RWPE2 (cell line): ENCODE measurements around the gene PHACTR4.
A peak's percentile ranks its signal among the peaks of the same experiment; 100 is the strongest.

ENCODE experiments used
- ATAC-seq: fragments of 200-7000 bp; cut with Tn5 transposase; 3 replicates; pipeline ENCODE4 v1.9.1; 2021; ENCODE audit warnings: low read depth
- DNase-seq: peaks from one replicate; pipeline ENCODE4 v3.0.0-alpha.2; 2020; ENCODE audit warnings: low spot score
- H3K27ac ChIP-seq: fragments of 450-650 bp; 2 replicates; pipeline ENCODE4 v1.5.1; 2017; ENCODE audit warnings: mild to moderate bottlenecking; ENCODE audit not compliant: poor library complexity, severe bottlenecking
- H3K27me3 ChIP-seq: fragments of 250-450 bp; sonication (Bioruptor Pico); 2 replicates; pipeline ENCODE4 v1.5.1; 2021; ENCODE audit warnings: mild to moderate bottlenecking, moderate library complexity; ENCODE audit not compliant: insufficient read depth, poor library complexity, severe bottlenecking
- H3K36me3 ChIP-seq: fragments of 250-450 bp; sonication (Bioruptor Pico); 2 replicates; pipeline ENCODE4 v1.5.1; 2020; ENCODE audit warnings: low read depth, mild to moderate bottlenecking, moderate library complexity
- H3K4me1 ChIP-seq: fragments of 250-450 bp; sonication (Bioruptor Pico); 2 replicates; pipeline ENCODE4 v1.5.1; 2021; ENCODE audit warnings: mild to moderate bottlenecking, moderate library complexity; ENCODE audit not compliant: insufficient read depth, poor library complexity, severe bottlenecking
- H3K4me3 ChIP-seq: fragments of 250-450 bp; sonication (Bioruptor Pico); 2 replicates; pipeline ENCODE4 v1.5.1; 2021; ENCODE audit warnings: mild to moderate bottlenecking, moderate library complexity; ENCODE audit not compliant: severe bottlenecking
- H3K9me3 ChIP-seq: fragments of 250-450 bp; sonication (Bioruptor Pico); 2 replicates; pipeline ENCODE4 v1.5.1; 2021; ENCODE audit warnings: mild to moderate bottlenecking, moderate library complexity; ENCODE audit not compliant: severe bottlenecking
- CTCF ChIP-seq: fragments of 450-650 bp; IDR thresholded peaks from one replicate; pipeline ENCODE4 v1.5.1; 2017; ENCODE audit warnings: mild to moderate bottlenecking, moderate library complexity; ENCODE audit not compliant: poor library complexity, severe bottlenecking

The PHACTR4 gene

DNA sequence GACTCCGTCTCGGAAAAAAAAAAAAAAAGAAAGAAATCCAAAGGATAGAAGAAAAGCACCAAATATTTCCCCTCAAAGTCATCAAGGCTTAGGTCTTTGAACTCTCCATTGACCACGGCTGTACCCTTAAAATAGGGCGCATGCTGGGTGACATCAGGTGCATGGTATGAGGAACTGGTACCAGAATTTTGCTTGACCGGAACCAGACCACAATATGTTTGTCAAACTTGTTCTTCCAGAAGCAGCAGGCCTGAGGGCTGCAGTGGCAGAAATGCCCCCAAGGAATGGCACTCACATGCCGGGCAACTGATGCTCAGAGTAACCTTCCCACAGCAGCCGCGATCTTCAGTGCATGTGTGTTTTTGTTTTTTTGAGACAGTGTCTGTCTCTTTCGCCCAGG lies 157.3 kb downstream of the PHACTR4 start:
- H3K4me3 ChIP-seq, result no peak overlapping the region

DNA sequence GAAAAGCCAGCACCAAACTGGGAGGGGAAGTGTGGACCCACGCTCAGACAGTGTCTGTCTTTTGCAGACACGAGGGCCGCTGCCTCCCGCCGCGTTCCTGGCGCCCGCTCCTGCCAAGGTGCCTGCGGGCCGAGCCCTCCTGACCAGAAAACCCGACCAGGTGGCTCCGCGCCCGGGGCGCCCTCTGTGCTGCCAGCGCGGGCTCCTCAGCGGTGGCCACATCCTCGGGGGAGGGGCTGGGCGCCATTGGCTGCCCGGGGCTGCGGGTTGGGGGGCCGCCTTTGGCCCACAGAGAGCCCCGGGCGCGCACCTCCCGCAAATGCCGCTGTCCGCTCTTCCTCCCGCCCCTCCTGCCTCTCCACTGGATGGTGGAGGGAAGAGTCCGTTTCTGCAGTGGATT lies 160.9 kb downstream of the PHACTR4 start:
- no peaks in the 10 kb centered on the region for H3K27me3 ChIP-seq
- DNase-seq, result no peak
- no peak overlapping the region for H3K27ac ChIP-seq
- no peaks in the 10 kb centered on the region for H3K9me3 ChIP-seq
- no peak overlapping the region for H3K4me3 ChIP-seq
- peaks cover 55% of the 10 kb centered on the region for H3K36me3 ChIP-seq
- ATAC-seq, result no peak
- peaks cover 16% of the 10 kb centered on the region for H3K4me1 ChIP-seq
- TF ChIP-seq CTCF, result no peak

More for the DNA sequence above, 157.3 kb downstream of the PHACTR4 start:
- TF ChIP-seq CTCF, result no peak
- H3K27me3 ChIP-seq, result no peaks in the 10 kb centered on the region
- no peaks in the 10 kb centered on the region for H3K9me3 ChIP-seq
- H3K4me1 ChIP-seq, result peaks cover 16% of the 10 kb centered on the region
- peaks cover 46% of the 10 kb centered on the region for H3K36me3 ChIP-seq
- H3K27ac ChIP-seq, result peak overlapping the region; percentile 15
- DNase-seq (no peak), ATAC-seq (peak; percentile 26; the same call in 1 of the 3 replicates)

GRCh38 chr1:28534671-28535070 lies 165.1 kb downstream of the PHACTR4 start:
- Histone ChIP-seq H3K36me3 (peaks cover 62% of the 10 kb centered on the region), H3K27me3 (no peaks in the 10 kb centered on the region), H3K27ac (no peak overlapping the region), H3K4me3 (no peak overlapping the region), H3K4me1 (no peaks in the 10 kb centered on the region), H3K9me3 (no peaks in the 10 kb centered on the region)
- DNase-seq, result no peak
- ATAC-seq, result no peak
- TF ChIP-seq CTCF, result no peak

DNA sequence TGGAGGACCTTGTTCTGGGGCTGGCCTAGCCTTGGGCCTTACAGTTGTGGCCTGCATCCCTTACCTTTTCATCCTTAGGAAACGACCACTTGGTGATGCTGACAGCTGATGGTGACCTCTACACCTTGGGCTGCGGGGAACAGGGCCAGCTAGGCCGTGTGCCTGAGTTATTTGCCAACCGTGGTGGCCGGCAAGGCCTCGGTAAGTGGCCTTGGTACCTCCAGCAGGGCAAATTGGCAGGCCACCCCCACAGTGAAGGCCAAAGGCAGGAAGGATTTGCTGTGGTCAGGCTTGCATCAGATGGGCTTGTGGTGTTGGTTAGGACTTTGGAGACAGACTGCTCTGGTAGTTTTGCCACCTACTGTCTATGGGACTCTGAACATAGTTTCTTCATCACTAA lies 165.6 kb downstream of the PHACTR4 start:
- no peaks in the 10 kb centered on the region for H3K27me3 ChIP-seq
- no peak for ATAC-seq
- no peaks in the 10 kb centered on the region for H3K4me1 ChIP-seq
- H3K9me3 ChIP-seq, result no peaks in the 10 kb centered on the region
- no peak for DNase-seq
- TF ChIP-seq CTCF, result no peak
- no peak overlapping the region for H3K4me3 ChIP-seq
- no peak overlapping the region for H3K27ac ChIP-seq
- H3K36me3 ChIP-seq, result peaks cover 57% of the 10 kb centered on the region

DNA sequence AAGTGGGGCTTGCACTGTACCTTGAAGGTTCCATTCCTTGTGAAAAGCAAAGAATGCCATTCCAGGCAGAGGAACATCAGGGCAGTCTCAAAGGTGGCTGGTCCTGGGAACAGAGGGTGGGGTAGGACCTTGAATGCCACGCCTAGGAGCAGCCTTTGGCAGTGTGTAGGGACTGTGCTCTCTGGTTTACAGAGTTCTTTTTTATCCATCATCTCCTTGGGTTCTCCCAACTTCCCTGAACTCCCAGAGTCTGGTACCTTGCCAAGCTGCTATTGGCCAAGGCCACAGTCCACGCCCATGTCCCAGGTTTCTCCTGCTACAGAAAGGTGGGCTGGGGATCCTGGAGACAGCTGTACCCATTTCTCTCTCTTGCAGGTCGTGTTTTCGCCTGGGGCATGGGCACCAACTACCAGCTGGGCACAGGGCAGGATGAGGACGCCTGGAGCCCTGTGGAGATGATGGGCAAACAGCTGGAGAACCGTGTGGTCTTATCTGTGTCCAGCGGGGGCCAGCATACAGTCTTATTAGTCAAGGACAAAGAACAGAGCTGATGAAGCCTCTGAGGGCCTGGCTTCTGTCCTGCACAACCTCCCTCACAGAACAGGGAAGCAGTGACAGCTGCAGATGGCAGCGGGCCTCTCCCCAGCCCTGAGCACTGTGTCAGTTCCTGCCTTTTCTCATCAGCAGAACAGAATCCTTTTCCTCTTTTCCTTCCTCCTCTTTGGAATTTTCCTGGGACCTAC lies 168.1 kb downstream of the PHACTR4 start:
- H3K9me3 ChIP-seq, result no peaks in the 10 kb centered on the region
- no peak for TF ChIP-seq CTCF
- no peaks in the 10 kb centered on the region for H3K4me1 ChIP-seq
- H3K36me3 ChIP-seq, result peaks cover 42% of the 10 kb centered on the region
- H3K27me3 ChIP-seq, result no peaks in the 10 kb centered on the region
- ATAC-seq (peak; percentile 19; the same call in 1 of the 3 replicates), DNase-seq (no peak)
- no peak overlapping the region for H3K27ac ChIP-seq
- H3K4me3 ChIP-seq, result no peak overlapping the region
